AG10803 (cell line): ENCODE results near the gene GABRG3.

Experiments
- DNase-seq: peaks from one replicate; pipeline ENCODE4 v3.0.0; 2010; ENCODE audit warnings: low read depth
- H3K4me3 ChIP-seq: 2 replicates; pipeline ENCODE4 v1.5.1; 2011; ENCODE audit warnings: mild to moderate bottlenecking, low read length, control low read depth
- TF ChIP-seq, protein P1 (sequence below): conservative IDR thresholded peaks from 2 replicates; pipeline ENCODE4 v1.5.1; 2011; ENCODE audit warnings: mild to moderate bottlenecking, low read length, control low read depth, inconsistent platforms

GABRG3 gene

DNA sequence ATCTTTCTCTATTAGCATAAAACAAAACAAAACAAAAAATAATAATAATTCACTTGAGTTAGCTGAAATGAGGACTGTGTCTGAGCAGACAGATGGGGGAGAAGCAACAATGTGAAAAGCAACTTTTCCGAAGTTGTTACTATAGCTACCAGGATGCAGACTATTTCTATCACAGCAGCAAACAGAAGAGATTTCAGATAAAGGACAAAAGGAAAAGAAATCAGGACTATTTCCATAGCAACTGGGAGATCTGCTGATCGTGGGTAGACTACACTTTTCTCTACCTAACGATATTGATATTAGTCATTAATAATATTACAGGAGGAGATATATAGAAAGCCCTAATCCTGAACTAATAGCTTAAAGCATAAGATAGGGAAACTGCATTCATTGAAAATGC is 321.7 kb downstream of the GABRG3 start:
- no peak for DNase-seq
- no peak overlapping the region for H3K4me3 ChIP-seq
- TF ChIP-seq, protein P1, sequence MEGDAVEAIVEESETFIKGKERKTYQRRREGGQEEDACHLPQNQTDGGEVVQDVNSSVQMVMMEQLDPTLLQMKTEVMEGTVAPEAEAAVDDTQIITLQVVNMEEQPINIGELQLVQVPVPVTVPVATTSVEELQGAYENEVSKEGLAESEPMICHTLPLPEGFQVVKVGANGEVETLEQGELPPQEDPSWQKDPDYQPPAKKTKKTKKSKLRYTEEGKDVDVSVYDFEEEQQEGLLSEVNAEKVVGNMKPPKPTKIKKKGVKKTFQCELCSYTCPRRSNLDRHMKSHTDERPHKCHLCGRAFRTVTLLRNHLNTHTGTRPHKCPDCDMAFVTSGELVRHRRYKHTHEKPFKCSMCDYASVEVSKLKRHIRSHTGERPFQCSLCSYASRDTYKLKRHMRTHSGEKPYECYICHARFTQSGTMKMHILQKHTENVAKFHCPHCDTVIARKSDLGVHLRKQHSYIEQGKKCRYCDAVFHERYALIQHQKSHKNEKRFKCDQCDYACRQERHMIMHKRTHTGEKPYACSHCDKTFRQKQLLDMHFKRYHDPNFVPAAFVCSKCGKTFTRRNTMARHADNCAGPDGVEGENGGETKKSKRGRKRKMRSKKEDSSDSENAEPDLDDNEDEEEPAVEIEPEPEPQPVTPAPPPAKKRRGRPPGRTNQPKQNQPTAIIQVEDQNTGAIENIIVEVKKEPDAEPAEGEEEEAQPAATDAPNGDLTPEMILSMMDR, result no peak

DNA sequence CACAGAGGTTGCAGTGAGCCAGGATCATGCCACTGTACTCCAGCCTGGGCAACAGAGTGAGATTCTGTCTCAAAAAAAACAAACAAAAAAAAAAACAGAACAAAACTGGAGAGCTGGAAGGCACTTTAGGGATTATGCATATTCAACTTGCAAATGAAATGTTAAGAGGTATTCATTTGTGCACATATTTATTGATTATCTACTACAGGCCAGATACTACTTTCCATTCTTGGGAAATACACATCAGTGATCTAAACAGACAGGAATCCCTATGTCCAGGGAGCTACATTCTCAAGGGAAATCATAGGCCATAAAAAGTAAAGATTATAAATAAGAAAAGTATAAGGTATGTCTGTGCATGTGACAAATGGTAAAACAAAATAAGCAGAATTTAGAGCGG is 322.6 kb downstream of the GABRG3 start:
- TF ChIP-seq, protein P1, result no peak
- DNase-seq, result no peak
- H3K4me3 ChIP-seq, result no peak overlapping the region

DNA sequence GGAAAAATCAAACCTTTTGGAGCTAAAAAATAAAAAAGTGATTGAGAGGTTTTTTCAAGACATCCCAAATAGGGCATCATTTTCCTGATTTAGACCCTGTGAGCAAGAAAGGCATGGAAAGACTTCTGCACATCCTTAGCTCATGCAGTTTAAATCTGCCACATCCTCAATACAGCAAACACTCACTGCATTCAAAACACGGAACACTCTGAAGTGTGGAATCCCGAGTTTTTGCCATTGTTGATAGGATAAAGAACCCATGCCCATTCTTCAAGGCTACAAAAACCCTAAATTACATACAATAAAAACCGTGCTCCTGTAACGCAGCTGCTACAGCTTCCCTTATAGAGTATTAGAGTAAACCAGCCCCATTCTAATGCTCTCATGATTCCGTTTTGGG is 346.8 kb downstream of the GABRG3 start:
- no peak for DNase-seq
- TF ChIP-seq, protein P1, result no peak
- H3K4me3 ChIP-seq, result no peak overlapping the region

DNA sequence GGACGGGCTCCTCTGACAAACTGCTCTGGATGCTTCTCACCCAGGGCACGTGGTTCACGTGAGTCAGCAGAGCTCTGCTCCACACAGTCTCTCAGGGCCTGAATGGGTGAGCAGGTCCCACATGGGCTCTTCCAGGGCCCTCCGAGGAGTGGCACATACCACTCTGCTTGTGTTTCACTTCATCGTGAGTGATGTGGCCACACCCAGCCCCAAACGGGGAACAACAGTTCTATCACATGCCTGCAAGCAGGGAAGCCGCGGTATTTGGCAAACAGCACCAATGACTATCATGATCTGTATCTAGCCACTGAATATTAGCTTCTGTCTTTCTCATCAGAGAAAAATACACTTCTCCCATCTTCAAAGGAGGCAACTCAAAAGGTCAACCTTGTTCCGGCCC is 352.8 kb downstream of the GABRG3 start:
- no peak overlapping the region for H3K4me3 ChIP-seq
- TF ChIP-seq, protein P1, result no peak
- DNase-seq, result no peak

DNA sequence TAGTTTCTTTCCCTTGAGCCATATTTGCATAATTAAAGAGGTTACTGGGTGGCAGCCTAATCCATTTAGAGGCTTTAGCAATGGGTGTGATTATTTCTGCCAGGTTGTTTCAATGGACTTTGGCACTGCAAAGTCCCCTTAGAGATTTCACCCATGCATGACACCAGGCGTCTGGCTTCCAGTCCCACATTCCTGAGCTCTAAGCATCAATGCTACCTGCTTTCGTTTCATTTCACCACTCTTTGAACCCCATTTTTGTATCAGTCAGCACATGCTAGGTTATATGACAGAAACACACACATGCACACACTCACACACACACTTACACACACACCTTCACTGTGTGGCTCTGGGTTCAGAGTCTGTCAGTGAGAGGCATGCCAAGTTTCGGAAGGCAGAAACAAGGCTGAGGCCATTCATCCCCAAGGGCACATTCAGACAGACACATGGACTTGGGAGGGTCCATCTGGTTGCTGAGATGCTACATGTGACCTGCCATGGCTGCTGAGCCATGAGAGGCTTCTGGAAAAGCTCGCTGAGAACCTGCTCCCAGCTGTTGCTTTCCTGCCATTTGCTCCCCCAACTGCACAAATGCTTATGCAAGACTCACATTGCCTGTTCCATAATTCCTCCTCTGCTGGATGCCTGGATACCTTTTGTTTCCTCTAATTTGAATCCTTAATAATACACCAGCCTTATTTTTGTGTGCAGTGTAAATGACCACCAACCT is 354.1 kb downstream of the GABRG3 start:
- DNase-seq, result no peak
- TF ChIP-seq, protein P1, result no peak
- H3K4me3 ChIP-seq, result no peak overlapping the region

DNA sequence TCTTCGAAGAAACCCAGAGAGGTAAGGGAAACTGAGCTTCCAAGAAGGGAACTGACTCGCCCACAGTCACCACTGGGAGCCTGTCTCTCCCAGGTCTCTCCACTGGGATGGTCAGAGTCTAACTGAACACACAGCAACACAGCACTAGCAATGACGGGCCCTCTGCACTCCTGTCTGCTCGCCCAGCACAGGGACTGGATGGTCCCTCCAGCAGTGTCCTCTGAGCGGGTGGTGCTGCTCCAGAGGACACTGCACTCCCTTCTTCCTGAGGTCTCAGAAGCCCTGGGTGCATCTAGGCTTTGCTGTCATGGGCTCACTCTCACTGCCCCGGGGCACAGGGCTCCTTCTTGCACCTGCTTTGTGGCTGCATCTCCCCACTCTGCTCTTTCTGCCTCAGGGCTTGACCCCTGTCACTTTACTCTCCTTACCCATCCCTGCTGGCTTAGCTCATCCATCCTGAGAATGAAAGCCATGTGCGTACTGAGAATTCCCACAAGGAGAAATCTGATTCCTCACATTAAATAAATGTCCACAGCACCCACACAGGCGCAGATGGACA is 356.6 kb downstream of the GABRG3 start:
- TF ChIP-seq, protein P1, result no peak
- no peak for DNase-seq
- H3K4me3 ChIP-seq, result no peak overlapping the region

DNA sequence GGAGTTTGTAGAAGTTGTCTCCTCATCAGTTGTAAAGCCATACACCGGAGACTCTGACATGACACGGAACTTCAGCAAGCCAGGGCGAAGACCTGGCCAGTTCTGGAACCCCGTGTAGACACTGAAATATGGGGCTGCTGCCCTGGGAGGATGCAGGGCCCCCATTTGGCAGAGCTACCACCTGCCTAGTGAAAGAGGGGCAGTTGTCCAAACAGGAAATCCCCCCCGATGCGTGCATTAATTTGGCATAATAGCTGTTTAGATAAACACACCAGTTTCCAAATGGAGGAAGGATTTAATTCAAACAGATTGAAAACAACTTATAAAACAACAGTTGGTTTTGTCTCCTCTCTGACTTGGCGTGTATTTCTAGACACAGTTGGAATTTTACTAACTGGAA is 357.2 kb downstream of the GABRG3 start:
- no peak for DNase-seq
- TF ChIP-seq, protein P1, result no peak
- H3K4me3 ChIP-seq, result no peak overlapping the region
